B cell (primary cell): ENCODE measurements around the gene ALS2CL. TPM values are rescaled to one million over a fixed set of nuclear protein-coding genes. Genes with fewer than 3 reads are reported as not detected.

Experiments
- ATAC-seq: fragments of 200-7000 bp; cut with Tn5 transposase; one replicate; pipeline ENCODE4 v1.10.0; 2021; ENCODE audit warnings: low read depth, mild to moderate bottlenecking, moderate number of reproducible peaks, moderate library complexity
- CTCF ChIA-PET: fragments of 350-600 bp; sonication (Branson Sonifier 250); formaldehyde crosslinking; loops from one replicate; lab custom pipeline; 2021; ENCODE audit warnings: antibody characterized with exemption, inconsistent platforms; lab: Charles Lee
- POLR2A ChIA-PET: fragments of 350-600 bp; sonication (Branson Sonifier 250); formaldehyde crosslinking; loops from one replicate; lab custom pipeline; 2021; ENCODE audit warnings: antibody characterized with exemption; lab: Charles Lee
- DNase-seq: peaks from one replicate; pipeline ENCODE4 v3.0.0; 2013
- H2AFZ ChIP-seq: 2 replicates; pipeline ENCODE4 v1.6.1; 2012; ENCODE audit warnings: mild to moderate bottlenecking, low read depth, low read length; ENCODE audit not compliant: insufficient read depth, poor library complexity, severe bottlenecking
- H3K27ac ChIP-seq, 2 donors: 1 replicate in 1 of 2; 2 replicates in 1 of 2; pipeline ENCODE4 v1.5.1; 2012 to 2013; ENCODE audit warnings: low read length in 2 of 2, mild to moderate bottlenecking in 2 of 2, moderate library complexity in 1 of 2
- H3K27me3 ChIP-seq, 4 experiments: fragments of 200-600 bp in 1 of 4; sonication (generic) in 1 of 4; replicated peaks in 1 of 4; 1 replicate in 2 of 4; 2 replicates in 2 of 4; pipeline versions ENCODE4 v1.6.1 to v1.7.0; 2013 to 2016; ENCODE audit warnings: low read length in 3 of 4, mild to moderate bottlenecking in 2 of 4, mixed read lengths in 1 of 4, moderate library complexity in 1 of 4; ENCODE audit not compliant: insufficient read depth in 4 of 4, control insufficient read depth in 3 of 4; ENCODE audit errors: control extremely low read depth in 1 of 4
- H3K36me3 ChIP-seq, 2 experiments: replicated peaks in 1 of 2; 1 replicate in 1 of 2; 2 replicates in 1 of 2; pipeline versions ENCODE4 v1.6.1 to v1.7.1; 2013; ENCODE audit warnings: low read length in 1 of 2; ENCODE audit not compliant: insufficient read depth in 2 of 2, control insufficient read depth in 1 of 2; ENCODE audit errors: control extremely low read depth in 1 of 2, extremely low read depth in 1 of 2
- H3K4me1 ChIP-seq, 2 donors: fragments of 200-600 bp in 1 of 2; sonication (generic) in 1 of 2; 1 replicate in 1 of 2; 2 replicates in 1 of 2; pipeline versions ENCODE4 v1.5.1 to v1.6.1; 2013 to 2017; ENCODE audit warnings: low read length in 2 of 2; ENCODE audit not compliant: control insufficient read depth in 2 of 2, insufficient read depth in 2 of 2
- H3K4me2 ChIP-seq: replicated peaks from 2 replicates; pipeline ENCODE3; 2012; ENCODE audit warnings: mild to moderate bottlenecking, low read depth, low read length; ENCODE audit not compliant: poor library complexity, severe bottlenecking
- H3K4me3 ChIP-seq, 5 experiments: fragments of 200-600 bp in 1 of 5; sonication (generic) in 1 of 5; 1 replicate in 3 of 5; 2 replicates in 2 of 5; pipeline versions ENCODE4 v1.5.1 to v1.7.0; 2011 to 2016; ENCODE audit warnings: low read length in 4 of 5, mild to moderate bottlenecking in 4 of 5, low read depth in 2 of 5, control low read depth in 1 of 5, moderate library complexity in 1 of 5; ENCODE audit not compliant: insufficient read depth in 1 of 5; ENCODE audit errors: control extremely low read depth in 1 of 5, extremely low read depth in 1 of 5
- H3K79me2 ChIP-seq: fragments of 200-600 bp; sonication (generic); one replicate; pipeline ENCODE4 v1.6.0; 2016; ENCODE audit warnings: low read length; ENCODE audit not compliant: control insufficient read depth, insufficient read depth
- H3K9ac ChIP-seq: fragments of 200-600 bp; sonication (generic); 2 replicates; pipeline ENCODE4 v1.6.1; 2017; ENCODE audit warnings: mild to moderate bottlenecking, low read length, moderate library complexity
- H3K9me3 ChIP-seq, 3 donors: one replicate each; pipeline versions ENCODE4 v1.6.1 to v1.7.1; 2013; ENCODE audit warnings: low read length in 2 of 3; ENCODE audit not compliant: control insufficient read depth in 2 of 3, insufficient read depth in 1 of 3; ENCODE audit errors: control extremely low read depth in 1 of 3
- H4K20me1 ChIP-seq: 2 replicates; pipeline ENCODE4 v1.6.0; 2012; ENCODE audit warnings: mild to moderate bottlenecking, low read length; ENCODE audit not compliant: insufficient read depth, control insufficient read depth, poor library complexity, severe bottlenecking
- H3K27ac Mint-ChIP-seq: one replicate; pipeline ENCODE4 v1.8.0; 2021; ENCODE audit warnings: mixed read lengths
- H3K27me3 Mint-ChIP-seq: one replicate; pipeline ENCODE4 v1.8.0; 2021; ENCODE audit warnings: mixed read lengths
- H3K4me1 Mint-ChIP-seq: one replicate; pipeline ENCODE4 v1.8.0; 2021; ENCODE audit warnings: mixed read lengths
- H3K4me3 Mint-ChIP-seq: one replicate; pipeline ENCODE4 v1.8.0; 2021; ENCODE audit warnings: mixed read lengths
- H3K9me3 Mint-ChIP-seq: one replicate; pipeline ENCODE4 v1.8.0; 2022; ENCODE audit warnings: mixed read lengths; ENCODE audit not compliant: insufficient read depth
- CTCF ChIP-seq: fragments of 200-600 bp; IDR thresholded peaks from one replicate; pipeline ENCODE4 v1.8.0; 2022; ENCODE audit warnings: antibody characterized with exemption, mild to moderate bottlenecking
- EZH2 ChIP-seq: IDR thresholded peaks from 2 replicates; pipeline ENCODE4 v1.6.1; 2012; ENCODE audit warnings: borderline replicate concordance, low read depth, mild to moderate bottlenecking, moderate library complexity, low read length; ENCODE audit not compliant: insufficient read depth, poor library complexity, severe bottlenecking
- WGBS: methylation state at CpG from one replicate; pipeline ENCODE4 v1.1.5; 2013; ENCODE audit warnings: missing lambda C conversion rate; ENCODE audit not compliant: insufficient coverage; 5-methylcytosine and 5-hydroxymethylcytosine counted together
- intact Hi-C: fragments of 100-400 bp; cut with micrococcal nuclease; formaldehyde crosslinking; loops from one replicate; pipeline ENCODE4 v1.10.0; 2022
- polyA plus RNA-seq: library from polyadenylated mRNA; depleted of rRNA; stranded (reverse); fragments of >200 nt; gene quantifications from 2 replicates; pipeline ENCODE4 v1.2.3, GENCODE V29; 2012
- total RNA-seq, 2 donors: library from RNA; stranded (reverse); fragments of 120-200 nt in 1 of 2; gene quantifications; 1 replicate in 1 of 2; 2 replicates in 1 of 2; pipeline versions ENCODE4 v1.2.3 to v1.2.4, GENCODE V29; 2013 to 2022

ALS2CL gene
- total and polyA plus RNA-seq, 2 donors (not counting 1 experiment from before 2014, with no cell fraction given), result 0.22 to 0.30 TPM

DNA sequence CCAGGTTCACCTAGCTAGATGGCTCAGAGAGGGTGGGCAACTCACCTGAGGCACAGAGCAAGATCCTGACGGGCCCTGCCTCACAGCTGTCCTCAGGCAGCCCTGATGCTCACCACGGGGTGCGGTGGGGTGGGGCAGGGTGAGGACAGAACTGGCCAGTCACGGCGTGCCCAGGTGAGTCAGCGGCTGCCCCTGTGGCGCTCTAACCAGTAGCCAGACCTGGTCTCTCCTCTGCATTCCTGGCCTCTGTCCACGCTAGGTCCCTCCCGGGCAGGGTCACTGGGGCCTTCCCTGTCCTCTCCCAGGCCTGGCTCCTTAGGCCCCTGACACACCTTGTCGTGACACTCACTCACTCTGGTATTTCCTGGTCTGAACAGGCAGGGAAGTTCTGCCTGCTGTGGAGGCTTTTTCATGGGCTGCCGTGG, 901 bp downstream of the ALS2CL start:
- ChIA-PET POLR2A (no interaction called here), CTCF (interaction anchor here (0.8 to 1.0 kb wide), 2 partner anchors 9 to 10 kb away, joined by 3 to 4 read pairs; no protein-coding TSS in a partner anchor)
- H3K79me2 ChIP-seq, result no peaks in the 10 kb centered on the region
- H3K36me3 ChIP-seq, result no peaks in the 10 kb centered on the region
- intact Hi-C loops, result loop anchor here (5.0 to 10.0 kb wide), 2 partner anchors 208 to 315 kb away; no protein-coding TSS in a partner anchor
- TF ChIP-seq CTCF, result no peak
- TF ChIP-seq EZH2, result no peak
- Mint-ChIP-seq H3K4me3 (peak overlapping the region; percentile 89), H3K9me3 (no peaks in the 10 kb centered on the region), H3K27me3 (peaks cover 15% of the 10 kb centered on the region), H3K4me1 (peaks cover 28% of the 10 kb centered on the region), H3K27ac (no peak overlapping the region)
- H2AFZ ChIP-seq, result peak overlapping the region; percentile 93
- peaks cover 0 to 38% (median 8%) of the 10 kb centered on the region in 4 experiments for H3K27me3 ChIP-seq
- H4K20me1 ChIP-seq, result no peaks in the 10 kb centered on the region
- peaks cover 0 to 3% (median 0%) of the 10 kb centered on the region in 3 donors for H3K9me3 ChIP-seq
- 79% methylated on average over 10 of the region's 11 CpGs for WGBS
- peak overlapping the region in 4 of 5 experiments; percentile 62 to 87 (median 66) for H3K4me3 ChIP-seq
- H3K27ac ChIP-seq, result no peak overlapping the region
- DNase-seq (peak; percentile 31), ATAC-seq (no peak)
- H3K4me2 ChIP-seq, result peak overlapping the region; percentile 100
- H3K4me1 ChIP-seq, result peaks cover 33 to 38% of the 10 kb centered on the region in 2 donors
- H3K9ac ChIP-seq, result peak overlapping the region; percentile 73

DNA sequence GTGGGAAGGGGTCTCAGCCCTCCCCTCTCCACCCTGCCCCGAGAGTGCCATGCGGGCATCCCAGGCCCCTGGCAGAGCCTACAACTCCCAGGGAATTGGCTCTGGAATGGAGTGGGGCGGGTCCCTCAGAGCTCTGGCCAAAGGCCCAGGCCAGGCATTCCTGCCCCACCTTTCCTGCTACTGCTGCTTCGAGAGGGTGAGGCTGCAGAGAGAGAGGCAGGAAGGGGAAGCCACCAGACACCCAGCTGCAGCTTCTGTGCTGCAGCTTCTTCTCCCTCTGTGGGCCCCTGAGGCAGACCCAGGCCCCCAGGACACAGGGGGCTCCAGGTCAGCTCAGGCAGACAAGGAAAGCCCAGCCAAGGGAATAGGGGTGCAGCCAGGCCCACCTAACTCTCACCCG, 2.7 kb downstream of the ALS2CL start:
- Histone ChIP-seq H2AFZ (no peak overlapping the region), H4K20me1 (no peaks in the 10 kb centered on the region), H3K79me2 (no peaks in the 10 kb centered on the region), H3K9ac (no peak overlapping the region), H3K4me3 (no peak overlapping the region), H3K4me2 (no peak overlapping the region), H3K27me3 (peaks cover 0 to 38% (median 8%) of the 10 kb centered on the region in 4 experiments), H3K36me3 (no peaks in the 10 kb centered on the region), H3K9me3 (peaks cover 0 to 3% (median 0%) of the 10 kb centered on the region in 3 donors), H3K27ac (no peak overlapping the region), H3K4me1 (peaks cover 32 to 33% of the 10 kb centered on the region in 2 donors)
- intact Hi-C loops, result loop anchor here (5.0 to 10.0 kb wide), 2 partner anchors 206 to 317 kb away; no protein-coding TSS in a partner anchor
- 53% methylated on average over 4 of the region's 5 CpGs for WGBS
- Mint-ChIP-seq H3K27ac (no peak overlapping the region), H3K4me1 (peaks cover 24% of the 10 kb centered on the region), H3K9me3 (no peaks in the 10 kb centered on the region), H3K4me3 (no peak overlapping the region), H3K27me3 (peaks cover 15% of the 10 kb centered on the region)
- DNase-seq (no peak), ATAC-seq (no peak)
- ChIA-PET CTCF (interaction anchor here (1.8 kb wide), 1 partner anchor 202 kb away, joined by 7 read pairs; no protein-coding TSS in a partner anchor), POLR2A (no interaction called here)
- TF ChIP-seq CTCF (no peak), EZH2 (no peak)
